Measurements from ENCODE around the gene PLEKHS1.
"Not testable (repeated sequence)": the region's sequence is repeated elsewhere in the genome, so short reads cannot be mapped to it uniquely, and the experiment has no call there.

The PLEKHS1 gene

DNA sequence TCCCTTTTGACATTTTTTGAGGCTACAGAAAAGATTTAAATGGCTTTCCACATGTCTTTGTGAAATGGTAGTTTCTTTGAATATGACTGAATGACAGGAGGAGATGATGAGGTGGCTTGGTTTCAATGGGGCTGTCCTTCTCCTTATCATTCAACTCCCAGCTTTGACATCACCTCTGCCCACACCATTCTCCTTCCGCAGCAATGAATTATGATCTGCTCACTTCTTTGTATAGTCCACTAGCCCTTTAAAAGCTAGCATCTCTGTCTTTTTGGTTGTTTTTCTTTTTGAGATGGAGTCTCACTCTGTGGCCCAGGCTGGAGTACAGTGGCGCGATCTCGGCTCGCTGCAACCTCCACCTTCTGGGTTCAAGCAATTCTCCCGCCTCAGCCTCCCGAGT, 70.7 kb downstream of the PLEKHS1 start:
- TF ChIP-seq, protein P1, sequence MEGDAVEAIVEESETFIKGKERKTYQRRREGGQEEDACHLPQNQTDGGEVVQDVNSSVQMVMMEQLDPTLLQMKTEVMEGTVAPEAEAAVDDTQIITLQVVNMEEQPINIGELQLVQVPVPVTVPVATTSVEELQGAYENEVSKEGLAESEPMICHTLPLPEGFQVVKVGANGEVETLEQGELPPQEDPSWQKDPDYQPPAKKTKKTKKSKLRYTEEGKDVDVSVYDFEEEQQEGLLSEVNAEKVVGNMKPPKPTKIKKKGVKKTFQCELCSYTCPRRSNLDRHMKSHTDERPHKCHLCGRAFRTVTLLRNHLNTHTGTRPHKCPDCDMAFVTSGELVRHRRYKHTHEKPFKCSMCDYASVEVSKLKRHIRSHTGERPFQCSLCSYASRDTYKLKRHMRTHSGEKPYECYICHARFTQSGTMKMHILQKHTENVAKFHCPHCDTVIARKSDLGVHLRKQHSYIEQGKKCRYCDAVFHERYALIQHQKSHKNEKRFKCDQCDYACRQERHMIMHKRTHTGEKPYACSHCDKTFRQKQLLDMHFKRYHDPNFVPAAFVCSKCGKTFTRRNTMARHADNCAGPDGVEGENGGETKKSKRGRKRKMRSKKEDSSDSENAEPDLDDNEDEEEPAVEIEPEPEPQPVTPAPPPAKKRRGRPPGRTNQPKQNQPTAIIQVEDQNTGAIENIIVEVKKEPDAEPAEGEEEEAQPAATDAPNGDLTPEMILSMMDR (IDR thresholded peaks at IDR 0.05; ENCODE audit: unreplicated experiment in 3 of 3), result no peak
- H3K27me3 Mint-ChIP-seq (ENCODE audit: low read depth), result peaks cover 3% of the 10 kb centered on the region
- no peak overlapping the region for H3K27ac Mint-ChIP-seq
- no peaks in the 10 kb centered on the region for H3K9me3 Mint-ChIP-seq
- H3K4me3 Mint-ChIP-seq, result no peak overlapping the region
- H3K36me3 Mint-ChIP-seq (ENCODE audit: low read depth), result no peaks in the 10 kb centered on the region
- no peaks in the 10 kb centered on the region for H3K4me1 Mint-ChIP-seq

DNA sequence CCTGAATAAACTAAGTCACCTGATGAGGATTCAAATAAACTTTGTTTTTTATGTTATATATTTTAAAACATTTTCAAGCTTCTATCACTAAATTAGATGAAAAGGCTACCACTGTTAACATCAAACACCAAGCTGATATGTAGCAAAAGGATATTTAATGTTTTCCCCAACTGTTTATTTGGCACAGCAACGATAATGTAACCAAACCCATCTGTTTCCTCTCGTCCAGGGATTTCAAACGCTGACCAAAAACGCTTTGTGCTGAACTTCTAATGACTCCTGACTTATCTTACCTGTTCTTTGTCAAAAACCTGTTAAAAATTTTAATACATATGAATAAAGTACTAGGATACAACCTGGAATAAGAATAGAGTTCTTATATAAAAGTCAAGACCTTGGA, 71.9 kb downstream of the PLEKHS1 start:
- TF ChIP-seq, protein P1 (IDR thresholded peaks at IDR 0.05; ENCODE audit: unreplicated experiment in 3 of 3), result no peak
- H3K36me3 Mint-ChIP-seq (ENCODE audit: low read depth), result no peaks in the 10 kb centered on the region
- no peaks in the 10 kb centered on the region for H3K9me3 Mint-ChIP-seq
- H3K4me1 Mint-ChIP-seq, result no peaks in the 10 kb centered on the region
- H3K27ac Mint-ChIP-seq, result no peak overlapping the region
- H3K4me3 Mint-ChIP-seq, result no peak overlapping the region
- no peaks in the 10 kb centered on the region for H3K27me3 Mint-ChIP-seq (ENCODE audit: low read depth)

DNA sequence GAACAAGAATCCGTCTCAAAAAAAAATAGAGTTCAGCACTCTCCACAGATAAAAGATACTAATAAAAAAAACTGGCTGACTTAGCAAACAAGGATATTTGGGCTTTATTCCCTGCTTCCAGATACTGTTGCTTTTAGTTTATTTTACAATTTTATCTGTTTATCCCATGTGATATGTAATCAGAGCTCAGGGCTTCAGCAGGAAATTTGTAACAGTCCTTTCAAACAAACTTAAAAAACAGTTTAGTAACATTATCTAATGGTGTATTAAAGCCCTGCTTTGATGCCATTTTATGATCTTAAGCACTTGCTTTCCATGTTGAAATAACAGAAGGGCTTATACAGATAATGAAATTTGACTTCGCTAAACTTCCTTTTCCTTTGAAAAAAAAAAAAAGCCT, 74.3 kb downstream of the PLEKHS1 start:
- H3K36me3 Mint-ChIP-seq (ENCODE audit: low read depth), result no peaks in the 10 kb centered on the region
- no peaks in the 10 kb centered on the region for H3K4me1 Mint-ChIP-seq
- H3K27ac Mint-ChIP-seq, result no peak overlapping the region
- no peaks in the 10 kb centered on the region for H3K9me3 Mint-ChIP-seq
- H3K4me3 Mint-ChIP-seq, result no peak overlapping the region
- TF ChIP-seq, protein P1 (IDR thresholded peaks at IDR 0.05; ENCODE audit: unreplicated experiment in 3 of 3), result no peak
- no peaks in the 10 kb centered on the region for H3K27me3 Mint-ChIP-seq (ENCODE audit: low read depth)

DNA sequence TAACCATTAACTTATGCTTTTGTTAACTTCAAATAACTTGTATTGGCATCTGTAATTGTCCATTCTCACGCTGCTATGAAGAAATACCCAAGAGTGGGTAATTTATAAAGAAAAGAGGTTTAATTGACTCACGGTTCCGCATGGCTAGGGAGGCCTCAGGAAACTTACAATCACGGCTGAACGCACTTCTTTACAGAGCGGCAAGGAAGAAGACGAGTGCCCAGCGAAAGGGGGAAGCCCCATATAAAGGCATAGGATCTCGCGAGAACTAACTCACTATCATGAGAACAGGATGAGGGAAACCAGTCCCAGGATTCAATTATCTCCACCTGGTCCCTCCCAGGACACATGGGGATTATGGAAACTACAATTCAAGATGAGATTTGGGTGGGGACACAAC, 77.1 kb downstream of the PLEKHS1 start:
- not testable (repeated sequence) for H3K4me3 Mint-ChIP-seq; H3K9me3 Mint-ChIP-seq; H3K4me1 Mint-ChIP-seq; H3K27ac Mint-ChIP-seq; H3K27me3 Mint-ChIP-seq (ENCODE audit: low read depth); H3K36me3 Mint-ChIP-seq (ENCODE audit: low read depth)
